Gastrocnemius medialis (tissue), 4 donors: Measurements from ENCODE around the gene CLDN22. TPM values are rescaled to one million over a fixed set of nuclear protein-coding genes. Genes with fewer than 3 reads are reported as not detected.

Source experiments
- ATAC-seq, 2 donors: fragments of 150-250 bp; one replicate each; pipeline ENCODE4 v1.9.1; 2016
- DNase-seq, 2 donors: peaks; one replicate each; pipeline ENCODE4 v3.0.0-alpha.2; 2019
- H3K27ac ChIP-seq, 4 donors: fragments of 200-600 bp; sonication (generic); 1 replicate in 1 of 4; 2 replicates in 3 of 4; pipeline ENCODE4 v1.5.1; 2016 to 2018; ENCODE audit warnings: mild to moderate bottlenecking in 2 of 4, moderate library complexity in 1 of 4
- H3K27me3 ChIP-seq, 3 donors: fragments of 200-600 bp; sonication (generic) in 2 of 3; 1 replicate in 1 of 3; 2 replicates in 2 of 3; pipeline versions ENCODE4 v1.5.1 to v1.6.0; 2016 to 2019; ENCODE audit warnings: mild to moderate bottlenecking in 1 of 3, moderate library complexity in 1 of 3
- H3K36me3 ChIP-seq, 2 donors: fragments of 200-600 bp; sonication (generic) in 1 of 2; one replicate each; pipeline ENCODE4 v1.5.1; 2017 to 2018
- H3K4me1 ChIP-seq, 2 donors: fragments of 200-600 bp; sonication (generic) in 1 of 2; one replicate each; pipeline ENCODE4 v1.5.1; 2016 to 2017; ENCODE audit warnings: mild to moderate bottlenecking in 2 of 2
- H3K4me3 ChIP-seq, 4 donors: fragments of 200-600 bp; sonication (generic) in 3 of 4; 1 replicate in 1 of 4; 2 replicates in 3 of 4; pipeline ENCODE4 v1.5.1; 2016 to 2019; ENCODE audit warnings: mild to moderate bottlenecking in 2 of 4
- H3K9me3 ChIP-seq, 3 donors: fragments of 200-600 bp; sonication (generic) in 2 of 3; 1 replicate in 1 of 3; 2 replicates in 2 of 3; pipeline ENCODE4 v1.5.1; 2016 to 2019
- CTCF ChIP-seq, 5 experiments: fragments of 450-650 bp in 3 of 5; fragments of 200-600 bp in 2 of 5; sonication (generic) in 2 of 5; IDR thresholded peaks in 4 of 5; conservative IDR thresholded peaks in 1 of 5; 1 replicate in 4 of 5; 2 replicates in 1 of 5; pipeline ENCODE4 v1.5.1; 2016 to 2019; ENCODE audit warnings: antibody characterized with exemption in 5 of 5, mild to moderate bottlenecking in 3 of 5, moderate library complexity in 3 of 5
- POLR2A ChIP-seq, 2 donors: fragments of 450-650 bp; IDR thresholded peaks; one replicate each; pipeline ENCODE4 v1.6.1; 2017; ENCODE audit warnings: antibody characterized with exemption in 2 of 2, mild to moderate bottlenecking in 2 of 2, moderate library complexity in 2 of 2
- in situ Hi-C, 4 donors: fragments of 200-750 bp; cut with MboI; loops; one replicate each; pipeline versions ENCODE4 v1.15.0 to v1.8.0; 2017; ENCODE audit warnings: low sequenced_read_pairs in 4 of 4
- intact Hi-C: fragments of 100-400 bp; cut with DNase I; formaldehyde crosslinking; loops from one replicate; pipeline ENCODE4 v1.15.1; 2023; ENCODE audit warnings: low total_unique reads
- total RNA-seq, 4 donors: library from RNA; depleted of rRNA; stranded (reverse); fragments of >200 nt; gene quantifications; one replicate each; pipeline versions ENCODE4 v1.1.0 to v1.2.3, GENCODE V29; 2016

The CLDN22 gene
- total RNA-seq, 4 donors from 2014 or later, result not detected

DNA sequence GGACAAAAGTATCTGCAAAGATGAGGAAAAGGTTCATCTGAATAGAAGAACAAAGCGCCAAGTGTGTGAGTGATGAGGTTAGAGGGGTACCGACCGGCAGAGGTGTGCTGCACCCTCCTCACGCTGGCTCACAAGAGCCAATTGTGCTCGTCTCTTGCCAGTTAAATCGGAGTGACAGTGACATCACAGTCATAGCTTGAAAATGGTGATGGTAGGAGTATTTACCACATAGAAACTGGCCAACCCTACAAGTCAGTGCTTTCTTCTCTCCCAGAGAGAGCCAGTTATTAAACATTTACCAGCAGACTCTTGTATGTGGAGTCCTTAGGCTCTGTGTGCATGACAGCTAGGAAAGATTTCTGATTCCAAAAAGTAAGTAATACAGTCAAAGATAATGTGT, 32.4 kb downstream of the CLDN22 start:
- ATAC-seq (no peak), DNase-seq (no peak)
- H3K4me1 ChIP-seq, result no peaks in the 10 kb centered on the region
- no peaks in the 10 kb centered on the region for H3K9me3 ChIP-seq
- H3K27me3 ChIP-seq, result no peaks in the 10 kb centered on the region
- H3K27ac ChIP-seq, result no peak overlapping the region
- intact Hi-C loops (no loop called here), in situ Hi-C loops (no loop called here)
- H3K4me3 ChIP-seq, result no peak overlapping the region
- peaks cover 0 to 23% of the 10 kb centered on the region in 2 donors for H3K36me3 ChIP-seq
- TF ChIP-seq POLR2A (IDR thresholded peaks at IDR 0.05) (no peak), CTCF (IDR thresholded peaks at IDR 0.05 in 4 of 5, conservative IDR thresholded peaks at IDR 0.05 in 1 of 5) (no peak)

DNA sequence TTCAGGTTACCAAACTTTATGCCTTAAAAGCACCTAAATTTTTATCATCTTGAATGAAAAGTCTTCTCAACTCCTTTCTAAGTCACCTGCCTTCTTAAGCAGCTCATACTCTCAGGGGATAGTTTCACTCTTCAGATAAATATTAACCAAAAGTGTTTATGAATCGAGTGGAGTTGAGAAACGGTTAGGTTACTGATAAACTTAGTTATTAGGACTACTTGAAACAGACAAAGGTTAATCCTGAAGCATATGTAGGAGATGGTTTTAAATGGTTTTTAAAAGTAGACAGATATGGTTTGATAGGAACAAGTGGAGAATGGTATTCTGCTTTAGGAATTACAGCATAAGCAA, 32.8 kb downstream of the CLDN22 start:
- peaks cover 0 to 23% of the 10 kb centered on the region in 2 donors for H3K36me3 ChIP-seq

GRCh38 chr4:183286590-183287308, 33.3 kb downstream of the CLDN22 start:
- in situ Hi-C loops (no loop called here), intact Hi-C loops (no loop called here)
- Histone ChIP-seq H3K9me3 (no peaks in the 10 kb centered on the region), H3K36me3 (peaks cover 0 to 27% of the 10 kb centered on the region in 2 donors), H3K4me1 (no peaks in the 10 kb centered on the region), H3K27ac (no peak overlapping the region), H3K27me3 (no peaks in the 10 kb centered on the region), H3K4me3 (no peak overlapping the region)
- DNase-seq (no peak), ATAC-seq (no peak)
- TF ChIP-seq CTCF (IDR thresholded peaks at IDR 0.05 in 4 of 5, conservative IDR thresholded peaks at IDR 0.05 in 1 of 5) (no peak), POLR2A (IDR thresholded peaks at IDR 0.05) (no peak)

More for the DNA sequence above, 32.8 kb downstream of the CLDN22 start:
- Histone ChIP-seq H3K27me3 (no peaks in the 10 kb centered on the region), H3K4me1 (no peaks in the 10 kb centered on the region), H3K4me3 (no peak overlapping the region), H3K27ac (no peak overlapping the region), H3K9me3 (no peaks in the 10 kb centered on the region)
- in situ Hi-C loops (no loop called here), intact Hi-C loops (no loop called here)
- no peak for TF ChIP-seq POLR2A (IDR thresholded peaks at IDR 0.05)
- TF ChIP-seq CTCF (IDR thresholded peaks at IDR 0.05 in 4 of 5, conservative IDR thresholded peaks at IDR 0.05 in 1 of 5), result no peak
- DNase-seq (no peak), ATAC-seq (no peak)

GRCh38 chr4:183285886-183286285, 34.2 kb downstream of the CLDN22 start:
- Histone ChIP-seq H3K4me3 (no peak overlapping the region), H3K9me3 (no peaks in the 10 kb centered on the region), H3K27me3 (no peaks in the 10 kb centered on the region), H3K36me3 (peaks cover 0 to 28% of the 10 kb centered on the region in 2 donors), H3K27ac (no peak overlapping the region), H3K4me1 (no peaks in the 10 kb centered on the region)
- no peak for TF ChIP-seq POLR2A (IDR thresholded peaks at IDR 0.05)
- no peak for TF ChIP-seq CTCF (IDR thresholded peaks at IDR 0.05 in 4 of 5, conservative IDR thresholded peaks at IDR 0.05 in 1 of 5)
- intact Hi-C loops, result no loop called here
- DNase-seq, result no peak
- in situ Hi-C loops, result no loop called here
- no peak for ATAC-seq

GRCh38 chr4:183284965-183285364, 35.1 kb downstream of the CLDN22 start:
- Histone ChIP-seq H3K9me3 (no peaks in the 10 kb centered on the region), H3K36me3 (peaks cover 0 to 28% of the 10 kb centered on the region in 2 donors), H3K4me3 (no peak overlapping the region), H3K27me3 (no peaks in the 10 kb centered on the region), H3K4me1 (no peaks in the 10 kb centered on the region), H3K27ac (no peak overlapping the region)
- no peak for DNase-seq
- TF ChIP-seq CTCF (IDR thresholded peaks at IDR 0.05 in 4 of 5, conservative IDR thresholded peaks at IDR 0.05 in 1 of 5) (no peak), POLR2A (IDR thresholded peaks at IDR 0.05) (no peak)
- in situ Hi-C loops, result no loop called here
- intact Hi-C loops, result no loop called here
- ATAC-seq, result no peak
